SK-N-SH (cell line): ENCODE measurements around the gene PEX10.

Experiments
- JUND ChIP-seq: IDR thresholded peaks from 2 replicates; pipeline ENCODE4 v1.4.0; 2012
- TF ChIP-seq, protein P1 (sequence below): fragments of 150-350 bp; IDR thresholded peaks from 2 replicates; pipeline ENCODE4 v1.6.1; 2017; ENCODE audit warnings: antibody characterized with exemption, low read length, low read depth, borderline replicate concordance

DNA sequence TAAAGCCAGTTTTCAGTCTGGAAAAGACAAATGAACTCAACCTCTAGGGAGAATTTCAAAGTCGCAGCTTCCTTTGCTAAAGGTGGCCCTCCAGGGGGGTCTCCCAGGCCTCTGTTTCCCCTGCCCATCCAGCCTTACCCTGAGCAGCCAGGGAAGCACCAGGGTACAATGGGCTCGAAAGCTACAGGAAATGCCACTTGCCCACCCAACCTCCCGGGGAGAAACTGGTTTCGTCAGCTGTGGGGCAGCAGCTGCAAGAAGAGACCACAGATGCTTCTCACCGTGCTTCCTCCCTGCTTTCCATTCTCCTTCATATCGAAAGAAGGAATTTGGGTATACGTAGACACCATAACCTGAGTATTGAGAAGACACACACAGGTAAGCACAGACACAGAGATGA, 22.7 kb downstream of the PEX10 start:
- TF ChIP-seq JUND, result no peak
- TF ChIP-seq, protein P1, sequence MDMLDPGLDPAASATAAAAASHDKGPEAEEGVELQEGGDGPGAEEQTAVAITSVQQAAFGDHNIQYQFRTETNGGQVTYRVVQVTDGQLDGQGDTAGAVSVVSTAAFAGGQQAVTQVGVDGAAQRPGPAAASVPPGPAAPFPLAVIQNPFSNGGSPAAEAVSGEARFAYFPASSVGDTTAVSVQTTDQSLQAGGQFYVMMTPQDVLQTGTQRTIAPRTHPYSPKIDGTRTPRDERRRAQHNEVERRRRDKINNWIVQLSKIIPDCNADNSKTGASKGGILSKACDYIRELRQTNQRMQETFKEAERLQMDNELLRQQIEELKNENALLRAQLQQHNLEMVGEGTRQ, result no peak
